Mucosa of descending colon (tissue), 3 donors: ENCODE measurements around the gene PRDX1. TPM values are rescaled to one million over a fixed set of nuclear protein-coding genes. Genes with fewer than 3 reads are reported as not detected.

Source experiments
- ATAC-seq: fragments of 200-7000 bp; cut with Tn5 transposase; one replicate; pipeline ENCODE4 v1.9.1; 2020; ENCODE audit warnings: mild to moderate bottlenecking, moderate library complexity
- DNase-seq, 3 donors: peaks; one replicate each; pipeline ENCODE4 v3.0.0-alpha.2; 2020
- H3K36me3 ChIP-seq: fragments of 200-600 bp; one replicate; pipeline ENCODE4 v1.8.0; 2021; ENCODE audit warnings: low read depth, mild to moderate bottlenecking
- H3K4me1 ChIP-seq: fragments of 200-600 bp; one replicate; pipeline ENCODE4 v1.8.0; 2021; ENCODE audit warnings: low read depth, mild to moderate bottlenecking
- H3K4me3 ChIP-seq: fragments of 200-600 bp; one replicate; pipeline ENCODE4 v1.8.0; 2021; ENCODE audit warnings: mild to moderate bottlenecking
- H3K9me3 ChIP-seq: fragments of 200-600 bp; one replicate; pipeline ENCODE4 v1.8.0; 2021; ENCODE audit warnings: mild to moderate bottlenecking
- intact Hi-C, 2 donors: fragments of 100-400 bp; cut with DNase I in 1 of 2; cut with micrococcal nuclease in 1 of 2; formaldehyde crosslinking; loops; one replicate each; pipeline versions ENCODE4 v1.11.0 to v1.11.1; 2022; cut with DNase I, micrococcal nuclease
- long read RNA-seq, 2 donors: library from polyadenylated mRNA; unstranded; transcript quantifications; one replicate each; pipeline ENCODE4 v2.0.0, GENCODE V29; 2019 to 2021
- total RNA-seq, 3 donors: library from RNA; stranded (reverse); fragmentation: NEBNext Ultra II Directional in 2 of 3; extraction: Animal tissue kit (Norgen Biotek cat#: 25700) in 2 of 3; gene quantifications; one replicate each; pipeline versions ENCODE4 v1.2.1 to v1.2.4, GENCODE V29; 2021 to 2023
- TF ChIP-seq, protein P1 (sequence below): fragments of 200-600 bp; IDR thresholded peaks from one replicate; pipeline ENCODE4 v1.8.0; 2022; ENCODE audit warnings: antibody characterized with exemption, mild to moderate bottlenecking
- donor health status: DM: no; HTN: no; CAD: no; lungs with moderate emphysema.
- donor health status: DM: no; HTN: no; CAD: no.
- donor health status: DM: no; HTN: yes; CAD: no.

Gene PRDX1
- 100 to 1,000 TPM; 248 to 306 (median 295) TPM for total RNA-seq
- long read RNA-seq, donor 1, transcript PRDX1-202 (6 exons, 1,021 nt): major isoform, 191 of 203 reads
- long read RNA-seq, donor 1, partial matches to known transcripts: 1 of 203 reads
- long read RNA-seq, donor 1, other reads (novel, unspliced or antisense): 9 of 203 reads
- long read RNA-seq, donor 2, transcript PRDX1-202 (6 exons, 1,021 nt): major isoform, 255 of 288 reads
- long read RNA-seq, donor 2, partial matches to known transcripts: 21 of 288 reads
- long read RNA-seq, donor 2, other reads (novel, unspliced or antisense): 11 of 288 reads

- Histone ChIP-seq H3K4me3 (peak within 1 kb of the TSS; percentile 77), H3K9me3 (no peaks in the 10 kb centered on the region), H3K36me3 (no peaks in the 10 kb centered on the region), H3K4me1 (peaks cover 21% of the 10 kb centered on the region)
- ATAC-seq: peak; percentile 96
- TF ChIP-seq, protein P1, sequence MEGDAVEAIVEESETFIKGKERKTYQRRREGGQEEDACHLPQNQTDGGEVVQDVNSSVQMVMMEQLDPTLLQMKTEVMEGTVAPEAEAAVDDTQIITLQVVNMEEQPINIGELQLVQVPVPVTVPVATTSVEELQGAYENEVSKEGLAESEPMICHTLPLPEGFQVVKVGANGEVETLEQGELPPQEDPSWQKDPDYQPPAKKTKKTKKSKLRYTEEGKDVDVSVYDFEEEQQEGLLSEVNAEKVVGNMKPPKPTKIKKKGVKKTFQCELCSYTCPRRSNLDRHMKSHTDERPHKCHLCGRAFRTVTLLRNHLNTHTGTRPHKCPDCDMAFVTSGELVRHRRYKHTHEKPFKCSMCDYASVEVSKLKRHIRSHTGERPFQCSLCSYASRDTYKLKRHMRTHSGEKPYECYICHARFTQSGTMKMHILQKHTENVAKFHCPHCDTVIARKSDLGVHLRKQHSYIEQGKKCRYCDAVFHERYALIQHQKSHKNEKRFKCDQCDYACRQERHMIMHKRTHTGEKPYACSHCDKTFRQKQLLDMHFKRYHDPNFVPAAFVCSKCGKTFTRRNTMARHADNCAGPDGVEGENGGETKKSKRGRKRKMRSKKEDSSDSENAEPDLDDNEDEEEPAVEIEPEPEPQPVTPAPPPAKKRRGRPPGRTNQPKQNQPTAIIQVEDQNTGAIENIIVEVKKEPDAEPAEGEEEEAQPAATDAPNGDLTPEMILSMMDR: no peak
- intact Hi-C loops: no loop called here
- DNase-seq: peak; percentile 95 to 98 (median 96)
These were observed at the start of gene PRDX1 for GRCh38 chr1:45521413-45522323. Gene PRDX1, minus strand, starts transcription at chr1:45521884. Its CDS starts 2,841 bp downstream, at chr1:45519043.

GRCh38 chr1:45570631-45571030 lies 48.9 kb upstream of the PRDX1 start:
- no peak for DNase-seq
- Histone ChIP-seq H3K4me3 (no peak overlapping the region), H3K4me1 (no peaks in the 10 kb centered on the region), H3K36me3 (peaks cover 4% of the 10 kb centered on the region), H3K9me3 (no peaks in the 10 kb centered on the region)
- TF ChIP-seq, protein P1: no peak
- ATAC-seq: no peak
- intact Hi-C loops: loop anchor here (5.0 to 10.0 kb wide), 4 partner anchors 53 to 216 kb away; no protein-coding TSS in a partner anchor

- Histone ChIP-seq H3K9me3 (no peaks in the 10 kb centered on the region), H3K4me3 (no peak overlapping the region), H3K36me3 (peaks cover 4% of the 10 kb centered on the region), H3K4me1 (no peaks in the 10 kb centered on the region)
- peak; percentile 97 for ATAC-seq
- TF ChIP-seq, protein P1: peak; percentile 90
- intact Hi-C loops: loop anchor here (5.0 to 10.0 kb wide), 4 partner anchors 53 to 215 kb away; no protein-coding TSS in a partner anchor
- peak in 2 of 3 donors; percentile 62 to 73 for DNase-seq
These were observed 48.4 kb upstream of the PRDX1 start for GRCh38 chr1:45569962-45570581.

- intact Hi-C loops: no loop called here
These were observed 47.9 kb upstream of the PRDX1 start for GRCh38 chr1:45569571-45569961.

GRCh38 chr1:45568421-45568820 lies 46.7 kb upstream of the PRDX1 start:
- TF ChIP-seq, protein P1: no peak
- DNase-seq (no peak), ATAC-seq (no peak)
- intact Hi-C loops: no loop called here
- H3K36me3 ChIP-seq: peaks cover 4% of the 10 kb centered on the region
- no peaks in the 10 kb centered on the region for H3K4me1 ChIP-seq
- H3K4me3 ChIP-seq: no peak overlapping the region
- no peaks in the 10 kb centered on the region for H3K9me3 ChIP-seq

More at GRCh38 chr1:45569571-45569961, 47.9 kb upstream of the PRDX1 start:
- Histone ChIP-seq H3K4me3 (no peak overlapping the region), H3K4me1 (no peaks in the 10 kb centered on the region), H3K36me3 (peaks cover 4% of the 10 kb centered on the region), H3K9me3 (no peaks in the 10 kb centered on the region)
- TF ChIP-seq, protein P1: no peak
- ATAC-seq (no peak), DNase-seq (no peak)
